Suprapubic skin (tissue), 4 donors: ENCODE measurements around the gene PVR.

Experiments
- CTCF ChIP-seq, 2 donors: fragments of 200-600 bp in 1 of 2; fragments of 450-650 bp in 1 of 2; sonication (generic) in 1 of 2; IDR thresholded peaks; one replicate each; pipeline ENCODE4 v1.5.1; 2016 to 2019; ENCODE audit warnings: antibody characterized with exemption in 2 of 2, mild to moderate bottlenecking in 1 of 2, moderate library complexity in 1 of 2
- POLR2A ChIP-seq, 2 donors: fragments of 450-650 bp; IDR thresholded peaks; one replicate each; pipeline ENCODE4 v1.6.1; 2017; ENCODE audit warnings: antibody characterized with exemption in 2 of 2, mild to moderate bottlenecking in 2 of 2, moderate library complexity in 2 of 2
- POLR2AphosphoS5 ChIP-seq, 3 donors: sonication (generic); formaldehyde crosslinking; IDR thresholded peaks; one replicate each; pipeline ENCODE4 v1.6.1; 2017; ENCODE audit warnings: antibody characterized with exemption in 3 of 3

- TF ChIP-seq CTCF (IDR thresholded peaks at IDR 0.05) (no peak), POLR2A (IDR thresholded peaks at IDR 0.05) (no peak), POLR2AphosphoS5 (IDR thresholded peaks at IDR 0.05) (no peak)
These were observed 43.2 kb downstream of the PVR start for GRCh38 chr19:44686896-44687295.
